Right atrium auricular region (tissue), 2 donors: ENCODE measurements around the gene ARFGAP3. TPM values are rescaled to one million over a fixed set of nuclear protein-coding genes. Genes with fewer than 3 reads are reported as not detected.
A peak's percentile ranks its signal among the peaks of the same experiment; 100 is the strongest.
"Not testable (repeated sequence)": the region's sequence is repeated elsewhere in the genome, so short reads cannot be mapped to it uniquely, and the experiment has no call there.

Experiments
- DNase-seq: peaks from one replicate; pipeline ENCODE4 v3.0.0-alpha.2; 2019; ENCODE audit warnings: low spot score
- H3K27ac ChIP-seq, 2 donors: fragments of 200-600 bp; sonication (generic); 1 replicate in 1 of 2; 2 replicates in 1 of 2; pipeline ENCODE4 v1.5.1; 2016 to 2019
- H3K27me3 ChIP-seq, 2 donors: fragments of 200-600 bp; sonication (generic); one replicate each; pipeline versions ENCODE4 v1.5.1 to v1.6.0; 2017 to 2019
- H3K36me3 ChIP-seq: fragments of 200-600 bp; sonication (generic); one replicate; pipeline ENCODE4 v1.5.1; 2016
- H3K4me1 ChIP-seq, 2 donors: fragments of 200-600 bp; sonication (generic); one replicate each; pipeline versions ENCODE4 v1.5.1 to v1.6.0; 2017 to 2019
- H3K4me3 ChIP-seq, 2 donors: fragments of 200-600 bp; sonication (generic); 1 replicate in 1 of 2; 2 replicates in 1 of 2; pipeline ENCODE4 v1.5.1; 2017 to 2019; ENCODE audit warnings: mild to moderate bottlenecking in 1 of 2, moderate library complexity in 1 of 2
- H3K9me3 ChIP-seq, 2 donors: fragments of 200-600 bp; sonication (generic); one replicate each; pipeline ENCODE4 v1.5.1; 2019
- total RNA-seq, 2 donors: library from RNA; depleted of rRNA; stranded (reverse); fragments of >200 nt; gene quantifications; one replicate each; pipeline ENCODE4 v1.1.0, GENCODE V29; 2016
- TF ChIP-seq, protein P1 (sequence below), 2 donors: fragments of 200-600 bp; sonication (generic); IDR thresholded peaks; one replicate each; pipeline ENCODE4 v1.5.1; 2019; ENCODE audit warnings: antibody characterized with exemption in 2 of 2

Gene ARFGAP3
- total RNA-seq, 2 donors from 2014 or later: 27.4 to 29.6 TPM

DNA sequence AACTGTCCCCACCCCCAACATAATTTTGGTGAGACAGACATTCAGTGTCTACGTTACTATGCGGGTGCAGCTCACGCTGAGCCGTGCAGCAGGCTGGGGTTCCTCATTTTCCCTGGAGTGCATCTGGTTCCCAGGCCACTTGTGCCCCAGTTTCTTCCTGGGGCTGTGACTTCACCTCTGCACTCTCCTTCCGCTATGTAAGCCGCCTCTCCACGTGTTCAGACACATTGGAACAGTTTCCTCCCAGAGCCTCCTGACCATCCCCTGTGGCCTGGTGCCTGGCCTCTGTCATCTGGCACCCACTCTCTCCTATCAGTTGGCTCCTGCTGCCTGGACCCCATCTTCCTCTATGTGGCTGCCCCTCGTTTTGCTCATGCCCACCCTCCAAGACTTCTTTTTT lies 90.2 kb downstream of the ARFGAP3 start:
- Histone ChIP-seq H3K9me3 (no peaks in the 10 kb centered on the region), H3K36me3 (no peaks in the 10 kb centered on the region), H3K27ac (no peak overlapping the region), H3K27me3 (no peaks in the 10 kb centered on the region), H3K4me1 (peaks cover 0 to 15% of the 10 kb centered on the region in 2 donors), H3K4me3 (no peak overlapping the region)
- DNase-seq: no peak
- TF ChIP-seq, protein P1, sequence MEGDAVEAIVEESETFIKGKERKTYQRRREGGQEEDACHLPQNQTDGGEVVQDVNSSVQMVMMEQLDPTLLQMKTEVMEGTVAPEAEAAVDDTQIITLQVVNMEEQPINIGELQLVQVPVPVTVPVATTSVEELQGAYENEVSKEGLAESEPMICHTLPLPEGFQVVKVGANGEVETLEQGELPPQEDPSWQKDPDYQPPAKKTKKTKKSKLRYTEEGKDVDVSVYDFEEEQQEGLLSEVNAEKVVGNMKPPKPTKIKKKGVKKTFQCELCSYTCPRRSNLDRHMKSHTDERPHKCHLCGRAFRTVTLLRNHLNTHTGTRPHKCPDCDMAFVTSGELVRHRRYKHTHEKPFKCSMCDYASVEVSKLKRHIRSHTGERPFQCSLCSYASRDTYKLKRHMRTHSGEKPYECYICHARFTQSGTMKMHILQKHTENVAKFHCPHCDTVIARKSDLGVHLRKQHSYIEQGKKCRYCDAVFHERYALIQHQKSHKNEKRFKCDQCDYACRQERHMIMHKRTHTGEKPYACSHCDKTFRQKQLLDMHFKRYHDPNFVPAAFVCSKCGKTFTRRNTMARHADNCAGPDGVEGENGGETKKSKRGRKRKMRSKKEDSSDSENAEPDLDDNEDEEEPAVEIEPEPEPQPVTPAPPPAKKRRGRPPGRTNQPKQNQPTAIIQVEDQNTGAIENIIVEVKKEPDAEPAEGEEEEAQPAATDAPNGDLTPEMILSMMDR (IDR thresholded peaks at IDR 0.05): no peak

DNA sequence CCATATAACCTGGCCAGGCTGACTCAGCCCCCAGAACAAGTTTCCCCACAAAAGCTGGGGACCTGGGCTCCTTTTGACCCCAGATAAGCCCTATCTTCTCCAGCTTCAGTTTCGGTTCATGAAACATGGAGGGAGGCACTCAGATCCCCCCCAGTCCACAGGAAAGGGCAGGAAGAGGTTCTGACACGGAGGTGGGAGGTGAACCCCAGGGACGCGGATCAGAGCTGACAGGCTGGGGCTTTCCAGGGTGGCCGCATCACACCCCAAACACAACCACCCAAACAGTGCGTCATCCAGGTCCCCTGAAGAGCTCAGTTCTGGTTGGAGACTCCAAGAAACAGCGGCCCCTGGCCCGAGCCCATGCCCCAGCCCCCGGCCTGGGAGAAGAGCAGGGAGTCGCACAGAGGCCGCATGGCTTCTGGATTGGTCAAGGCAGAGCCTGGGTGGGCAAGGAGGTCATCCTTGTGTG lies 92.1 kb downstream of the ARFGAP3 start:
- no peak for DNase-seq
- no peaks in the 10 kb centered on the region for H3K9me3 ChIP-seq
- H3K4me1 ChIP-seq: peaks cover 0 to 9% of the 10 kb centered on the region in 2 donors
- H3K27me3 ChIP-seq: no peaks in the 10 kb centered on the region
- no peaks in the 10 kb centered on the region for H3K36me3 ChIP-seq
- H3K27ac ChIP-seq: no peak overlapping the region
- H3K4me3 ChIP-seq: no peak overlapping the region
- TF ChIP-seq, protein P1 (IDR thresholded peaks at IDR 0.05): no peak

DNA sequence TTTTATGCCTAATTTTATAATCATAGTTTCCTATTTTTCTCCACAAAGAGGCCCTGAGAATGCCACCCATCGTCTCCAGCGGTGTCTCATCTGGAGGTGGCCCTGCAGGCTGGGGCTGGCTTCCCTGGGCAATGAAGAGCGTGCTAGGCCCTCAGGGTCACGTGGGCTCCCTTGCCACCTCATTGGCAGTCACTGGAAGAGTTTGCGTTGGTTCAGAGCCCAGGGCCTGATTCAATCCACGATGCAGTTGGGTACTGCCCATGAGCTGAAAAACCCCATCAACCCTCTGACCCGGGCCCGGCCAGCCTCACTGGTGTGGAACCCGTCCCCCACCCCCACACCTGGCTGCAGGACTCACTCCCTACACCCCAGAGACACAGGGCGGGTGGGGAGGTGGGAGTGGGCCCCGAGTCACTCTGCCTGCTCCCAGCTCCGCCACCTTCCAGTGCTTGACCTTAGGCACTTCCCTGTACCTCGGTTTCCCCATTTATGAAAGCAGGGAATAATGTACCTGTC lies 93.0 kb downstream of the ARFGAP3 start:
- no peak for DNase-seq
- Histone ChIP-seq H3K9me3 (no peaks in the 10 kb centered on the region), H3K4me3 (no peak overlapping the region), H3K27ac (no peak overlapping the region), H3K36me3 (no peaks in the 10 kb centered on the region), H3K27me3 (no peaks in the 10 kb centered on the region), H3K4me1 (peaks cover 0 to under 1% of the 10 kb centered on the region in 2 donors)
- TF ChIP-seq, protein P1 (IDR thresholded peaks at IDR 0.05): no peak

DNA sequence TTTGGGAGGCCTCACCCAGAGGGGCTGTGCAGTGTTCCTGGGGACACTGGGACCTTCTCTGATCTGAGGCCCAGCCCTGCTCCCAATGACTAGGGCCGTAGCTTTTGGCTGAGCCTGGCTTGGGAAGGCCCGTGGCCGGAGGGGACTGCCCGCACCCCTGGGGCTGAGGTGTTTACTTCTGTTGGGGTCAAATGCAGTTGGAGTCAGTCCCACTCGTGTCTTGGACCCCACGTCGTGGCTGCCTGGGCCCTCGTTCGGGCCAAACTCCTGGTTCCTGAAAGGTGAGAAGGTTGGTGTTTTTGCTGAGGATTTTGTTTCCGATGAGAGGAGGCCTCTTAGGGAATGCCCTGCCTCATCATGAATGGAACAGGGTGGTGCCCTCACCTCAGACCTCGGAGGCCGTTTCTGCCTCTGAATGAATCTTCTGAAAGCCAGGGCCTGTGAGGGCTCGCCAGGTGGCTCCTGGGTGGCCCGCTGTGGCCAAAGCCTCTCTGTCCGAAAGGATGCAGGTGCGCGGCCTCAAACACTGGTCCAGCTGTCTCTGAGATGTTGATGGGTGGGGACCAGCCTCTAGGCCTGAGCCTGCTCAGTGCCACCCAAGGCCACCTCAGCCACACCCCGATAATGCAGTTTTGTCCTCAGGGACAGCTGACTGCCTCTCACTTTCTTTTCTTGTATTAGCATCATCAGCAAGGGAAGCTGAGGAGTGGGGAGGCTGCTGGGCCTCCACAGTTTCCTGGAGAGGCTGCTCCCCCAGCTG lies 96.1 kb downstream of the ARFGAP3 start:
- Histone ChIP-seq H3K4me3 (no peak overlapping the region), H3K36me3 (no peaks in the 10 kb centered on the region), H3K4me1 (no peaks in the 10 kb centered on the region), H3K27ac (no peak overlapping the region), H3K27me3 (no peaks in the 10 kb centered on the region), H3K9me3 (no peaks in the 10 kb centered on the region)
- TF ChIP-seq, protein P1 (IDR thresholded peaks at IDR 0.05): no peak
- DNase-seq: no peak

DNA sequence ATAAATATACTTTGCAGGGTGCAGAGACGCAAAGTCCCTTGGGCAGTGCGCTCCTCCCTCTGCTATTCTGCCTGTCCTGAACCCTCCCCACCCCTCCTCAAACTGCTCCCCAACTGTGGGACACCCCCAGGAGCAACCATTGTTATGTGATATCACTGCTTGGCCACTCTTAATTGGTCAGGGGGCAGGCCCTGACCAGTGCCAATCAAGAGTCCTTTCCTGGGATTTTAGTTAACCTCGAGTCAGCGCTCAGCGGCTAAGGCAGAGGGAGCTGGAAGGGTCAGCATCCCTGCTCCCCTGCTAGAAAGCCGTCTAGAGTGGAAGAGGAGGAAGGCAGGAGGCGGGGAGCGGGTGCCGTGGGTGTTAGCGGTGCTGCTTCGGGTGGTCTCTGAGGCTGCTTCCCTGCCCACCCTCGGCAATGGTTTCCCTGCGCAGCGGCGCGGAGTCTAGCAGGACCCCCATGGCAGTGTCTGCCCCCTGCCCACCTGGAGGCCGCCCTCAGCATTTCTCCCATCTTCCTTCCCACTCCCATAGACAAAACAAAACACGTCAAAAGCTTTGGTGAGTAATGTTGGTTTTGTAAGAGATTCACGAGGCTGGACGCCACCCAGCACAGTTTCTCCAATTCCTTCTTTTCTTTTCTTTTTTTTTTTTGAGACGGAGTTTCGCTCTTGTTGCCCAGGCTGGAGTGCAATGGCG lies 98.0 kb downstream of the ARFGAP3 start:
- Histone ChIP-seq H3K27me3 (no peaks in the 10 kb centered on the region), H3K4me3 (no peak overlapping the region), H3K27ac (no peak overlapping the region), H3K36me3 (no peaks in the 10 kb centered on the region), H3K9me3 (no peaks in the 10 kb centered on the region), H3K4me1 (no peaks in the 10 kb centered on the region)
- DNase-seq: no peak
- TF ChIP-seq, protein P1 (IDR thresholded peaks at IDR 0.05): no peak

DNA sequence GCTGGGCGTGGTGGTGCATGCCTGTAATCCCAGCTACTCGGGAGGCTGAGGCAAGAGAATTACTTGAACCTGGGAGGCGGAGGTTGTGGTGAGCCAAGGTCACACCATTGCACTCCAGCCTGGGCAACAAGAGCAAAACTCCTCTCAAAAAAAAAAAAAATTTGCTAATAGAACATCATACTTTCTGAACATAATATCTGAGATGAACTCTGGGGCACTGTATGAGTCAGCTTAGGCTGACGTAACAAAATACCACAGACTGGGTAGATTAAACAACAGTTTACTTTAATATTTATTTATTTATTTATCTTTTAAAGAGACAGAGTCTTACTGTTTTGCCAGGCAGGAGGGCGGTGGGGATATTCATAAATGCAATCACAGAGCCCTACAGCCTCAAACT lies 101.5 kb downstream of the ARFGAP3 start:
- not testable (repeated sequence) for H3K36me3 ChIP-seq, DNase-seq, H3K9me3 ChIP-seq, H3K4me3 ChIP-seq, H3K27me3 ChIP-seq, H3K27ac ChIP-seq
- peaks cover 0 to 16% of the 10 kb centered on the region in 2 donors for H3K4me1 ChIP-seq

DNA sequence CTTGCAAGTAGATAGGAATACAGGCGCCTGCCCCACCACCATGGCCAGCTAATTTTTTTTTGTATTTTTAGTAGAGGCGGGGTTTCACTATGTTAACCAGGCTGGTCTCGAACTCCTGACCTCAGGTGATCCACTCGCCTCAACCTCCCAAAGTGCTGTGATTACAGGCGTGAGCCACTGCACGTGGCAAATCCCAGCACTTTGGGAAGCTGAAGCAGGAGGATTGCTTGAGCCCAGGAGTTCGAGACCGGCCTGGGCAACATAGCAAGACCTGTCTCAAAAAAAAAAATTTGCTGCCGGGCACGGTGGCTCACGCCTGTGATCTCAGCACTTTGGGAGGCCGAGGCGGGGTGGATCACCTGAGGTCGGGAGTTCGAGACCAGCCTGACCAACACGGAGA lies 102.0 kb downstream of the ARFGAP3 start:
- not testable (repeated sequence) for H3K9me3 ChIP-seq, H3K36me3 ChIP-seq, H3K27me3 ChIP-seq, H3K4me3 ChIP-seq, DNase-seq
- Histone ChIP-seq H3K4me1 (peaks cover 0 to 16% of the 10 kb centered on the region in 2 donors), H3K27ac (peak overlapping the region; percentile 31 to 72)
